WTC11 (cell line): ENCODE results near the gene SPATS2. TPM values are rescaled to one million over a fixed set of nuclear protein-coding genes. Genes with fewer than 3 reads are reported as not detected.

Experiments
- ATAC-seq: fragments of 200-7000 bp; cut with Tn5 transposase; 2 replicates; pipeline ENCODE4 v1.10.0; 2021; ENCODE audit warnings: mild to moderate bottlenecking, moderate library complexity
- CTCF ChIA-PET: fragments of 300-600 bp; sonication (Branson Sonifier 250); formaldehyde crosslinking; loops from one replicate; lab custom pipeline; 2021; ENCODE audit warnings: antibody characterized with exemption; lab: Charles Lee
- POLR2A ChIA-PET: fragments of 350-600 bp; sonication (Branson Sonifier 250); formaldehyde crosslinking; loops from one replicate; lab custom pipeline; 2021; ENCODE audit warnings: antibody characterized with exemption; lab: Charles Lee
- DNase-seq: peaks from one replicate; pipeline ENCODE4 v3.0.0; 2021; ENCODE audit warnings: low spot score
- H3K27ac Mint-ChIP-seq: 2 replicates; pipeline ENCODE4 v1.8.0; 2021; ENCODE audit warnings: mixed read lengths
- H3K27me3 Mint-ChIP-seq: 2 replicates; pipeline ENCODE4 v1.8.0; 2021; ENCODE audit warnings: low read depth, mild to moderate bottlenecking, moderate library complexity, mixed read lengths
- H3K36me3 Mint-ChIP-seq: 2 replicates; pipeline ENCODE4 v1.8.0; 2021; ENCODE audit warnings: mixed read lengths
- H3K4me1 Mint-ChIP-seq: 2 replicates; pipeline ENCODE4 v1.8.0; 2022; ENCODE audit warnings: mixed read lengths
- H3K4me3 Mint-ChIP-seq: 2 replicates; pipeline ENCODE4 v1.8.0; 2021; ENCODE audit warnings: mild to moderate bottlenecking, moderate library complexity, mixed read lengths
- H3K9me3 Mint-ChIP-seq: 2 replicates; pipeline ENCODE4 v1.8.0; 2021; ENCODE audit warnings: mixed read lengths
- AR ChIP-seq: fragments of 250-450 bp; sonication (Bioruptor Pico); IDR thresholded peaks from 2 replicates; pipeline ENCODE4 v1.9.0; 2021; ENCODE audit warnings: mild to moderate bottlenecking
- ATF2 ChIP-seq: sonication (generic); formaldehyde crosslinking; IDR thresholded peaks from 2 replicates; pipeline ENCODE4 v1.8.1; 2022; ENCODE audit warnings: low read depth, missing genetic modification reagents, borderline replicate concordance
- E2F5 ChIP-seq: sonication (generic); formaldehyde crosslinking; IDR thresholded peaks from 2 replicates; pipeline ENCODE4 v1.8.1; 2022; ENCODE audit warnings: mild to moderate bottlenecking, moderate library complexity, missing genetic modification reagents
- EMX1 ChIP-seq: fragments of 250-450 bp; sonication (Bioruptor Pico); IDR thresholded peaks from 2 replicates; pipeline ENCODE4 v1.8.0; 2021; ENCODE audit warnings: mild to moderate bottlenecking
- ETV6 ChIP-seq: sonication (generic); formaldehyde crosslinking; IDR thresholded peaks from 2 replicates; pipeline ENCODE4 v1.8.1; 2022; ENCODE audit warnings: mild to moderate bottlenecking, missing genetic modification reagents
- FOXJ3 ChIP-seq: sonication (generic); formaldehyde crosslinking; IDR thresholded peaks from 2 replicates; pipeline ENCODE4 v1.9.0; 2021; ENCODE audit warnings: missing genetic modification reagents, mild to moderate bottlenecking, borderline replicate concordance
- FOXP1 ChIP-seq: sonication (generic); formaldehyde crosslinking; IDR thresholded peaks from 2 replicates; pipeline ENCODE4 v1.8.0; 2022; ENCODE audit warnings: missing genetic modification reagents, mild to moderate bottlenecking, moderate library complexity, borderline replicate concordance
- GABPB1 ChIP-seq: sonication (generic); formaldehyde crosslinking; IDR thresholded peaks from 2 replicates; pipeline ENCODE4 v1.8.1; 2023; ENCODE audit warnings: mild to moderate bottlenecking, missing genetic modification reagents
- GRHL2 ChIP-seq: fragments of 250-450 bp; sonication (Bioruptor Pico); IDR thresholded peaks from 2 replicates; pipeline ENCODE4 v1.8.0; 2022; ENCODE audit warnings: mild to moderate bottlenecking, moderate library complexity; ENCODE audit not compliant: insufficient replicate concordance, severe bottlenecking
- HMGA2 ChIP-seq: fragments of 250-450 bp; sonication (Bioruptor Pico); IDR thresholded peaks from 2 replicates; pipeline ENCODE4 v1.4.0; 2021; ENCODE audit warnings: mild to moderate bottlenecking, moderate library complexity
- JAZF1 ChIP-seq: fragments of 250-450 bp; sonication (Bioruptor Pico); IDR thresholded peaks from 2 replicates; pipeline ENCODE4 v1.9.0; 2021; ENCODE audit warnings: moderate library complexity, mild to moderate bottlenecking, inconsistent platforms
- MXD4 ChIP-seq: fragments of 250-450 bp; sonication (Bioruptor Pico); IDR thresholded peaks from 2 replicates; pipeline ENCODE4 v1.8.0; 2021; ENCODE audit warnings: mild to moderate bottlenecking, moderate library complexity, borderline replicate concordance
- PRRX2 ChIP-seq: fragments of 250-450 bp; sonication (Bioruptor Pico); IDR thresholded peaks from 2 replicates; pipeline ENCODE4 v1.8.0; 2021; ENCODE audit warnings: mild to moderate bottlenecking
- SMAD3 ChIP-seq: sonication (generic); formaldehyde crosslinking; IDR thresholded peaks from 2 replicates; pipeline ENCODE4 v1.8.0; 2022; ENCODE audit warnings: missing genetic modification reagents, mild to moderate bottlenecking, borderline replicate concordance
- TEAD4 ChIP-seq: sonication (generic); formaldehyde crosslinking; IDR thresholded peaks from 2 replicates; pipeline ENCODE4 v1.8.0; 2022; ENCODE audit warnings: mild to moderate bottlenecking, missing genetic modification reagents
- ZNF121 ChIP-seq: sonication (generic); formaldehyde crosslinking; IDR thresholded peaks from 2 replicates; pipeline ENCODE4 v1.8.0; 2023; ENCODE audit warnings: missing genetic modification reagents
- ZNF138 ChIP-seq: sonication (generic); formaldehyde crosslinking; conservative IDR thresholded peaks from 2 replicates; pipeline ENCODE4 v1.8.1; 2022; ENCODE audit warnings: mild to moderate bottlenecking, moderate library complexity, missing genetic modification reagents
- ZNF317 ChIP-seq: sonication (generic); formaldehyde crosslinking; IDR thresholded peaks from 2 replicates; pipeline ENCODE4 v1.8.1; 2023; ENCODE audit warnings: low read depth, mild to moderate bottlenecking, moderate library complexity, missing genetic modification reagents, borderline replicate concordance
- ZNF396 ChIP-seq: fragments of 250-450 bp; sonication (Bioruptor Pico); IDR thresholded peaks from 2 replicates; pipeline ENCODE4 v1.8.0; 2021; ENCODE audit warnings: mild to moderate bottlenecking, moderate library complexity, borderline replicate concordance
- ZNF423 ChIP-seq: fragments of 250-450 bp; sonication (Bioruptor Pico); IDR thresholded peaks from 2 replicates; pipeline ENCODE4 v2.1.2; 2022; ENCODE audit warnings: mild to moderate bottlenecking, moderate library complexity
- total RNA-seq: library from RNA; stranded (reverse); gene quantifications from 3 replicates; pipeline ENCODE4 v1.2.3, GENCODE V29; 2021

The SPATS2 gene
- total RNA-seq, 1 experiment from 2014 or later = 25.9 TPM

GRCh38 chr12:49538510-49539403, 171.5 kb downstream of the SPATS2 start, which contains the start of gene KCNH3:
KCNH3 (plus strand) TSS chr12:49539030; CDS start chr12:49539417, 387 bp downstream.
- Mint-ChIP-seq H3K9me3 (no peaks in the 10 kb centered on the region), H3K4me1 (peaks cover 31% of the 10 kb centered on the region), H3K27me3 (peaks cover 92% of the 10 kb centered on the region), H3K4me3 (peak within 1 kb of the TSS; percentile 71), H3K27ac (no peak within 1 kb of the TSS), H3K36me3 (no peaks in the 10 kb centered on the region)
- DNase-seq = peak; percentile 75
- CTCF ChIA-PET = interaction anchor here (1.0 to 4.7 kb wide), 13 partner anchors 10 to 550 kb away, joined by 3 to 26 read pairs (median 6); partner anchors contain the start of genes PRPF40B and SPATS2
- POLR2A ChIA-PET = interaction anchor here (1.1 kb wide), 1 partner anchor 246 kb away, joined by 3 read pairs; no protein-coding TSS in a partner anchor
- TF ChIP-seq ZNF423 = 0 out of 2 replicates have a peak, but pooled peaks have one; percentile 16
- no peak for TF ChIP-seq ETV6
- ATAC-seq = peak; percentile 25

- CTCF ChIA-PET = interaction anchor here (0.8 to 4.7 kb wide), 13 partner anchors 9 to 551 kb away, joined by 3 to 26 read pairs (median 6); partner anchors contain the start of gene SPATS2
- ATAC-seq = no peak
- Mint-ChIP-seq H3K36me3 (no peaks in the 10 kb centered on the region), H3K9me3 (no peaks in the 10 kb centered on the region), H3K4me3 (peak overlapping the region; percentile 62), H3K27ac (no peak overlapping the region), H3K27me3 (peaks cover 95% of the 10 kb centered on the region), H3K4me1 (peaks cover 37% of the 10 kb centered on the region)
- POLR2A ChIA-PET = interaction anchor here (1.1 kb wide), 1 partner anchor 247 kb away, joined by 3 read pairs; no protein-coding TSS in a partner anchor
- DNase-seq = no peak
- TF ChIP-seq ATF2 (CRISPR knock-in tag) = no peak
Measured at GRCh38 chr12:49539406-49540228, 172.4 kb downstream of the SPATS2 start.

- H3K4me3 Mint-ChIP-seq = peak overlapping the region; percentile 33
- ChIA-PET CTCF (interaction anchor here (0.8 to 4.7 kb wide), 6 partner anchors 13 to 552 kb away, joined by 3 to 26 read pairs (median 3); no protein-coding TSS in a partner anchor), POLR2A (no interaction called here)
- H3K27me3 Mint-ChIP-seq = peaks cover 95% of the 10 kb centered on the region
- H3K36me3 Mint-ChIP-seq = no peaks in the 10 kb centered on the region
- H3K27ac Mint-ChIP-seq = no peak overlapping the region
- peaks cover 40% of the 10 kb centered on the region for H3K4me1 Mint-ChIP-seq
- DNase-seq (no peak), ATAC-seq (no peak; the same call in 1 of the 2 replicates)
- H3K9me3 Mint-ChIP-seq = no peaks in the 10 kb centered on the region
- TF ChIP-seq TEAD4 (CRISPR knock-in tag) (no peak), FOXP1 (CRISPR knock-in tag) (no peak), ETV6 (no peak), SMAD3 (CRISPR knock-in tag) (no peak), GRHL2 (CRISPR knock-in tag) (no peak), JAZF1 (CRISPR knock-in tag) (no peak), E2F5 (CRISPR knock-in tag) (no peak), FOXJ3 (CRISPR knock-in tag) (no peak), ZNF121 (no peak), ZNF138 (CRISPR knock-in tag) (no peak), ZNF396 (CRISPR knock-in tag) (no peak), EMX1 (CRISPR knock-in tag) (no peak), GABPB1 (CRISPR knock-in tag) (no peak), ZNF317 (CRISPR knock-in tag) (no peak), AR (CRISPR knock-in tag) (no peak), HMGA2 (CRISPR knock-in tag) (no peak), MXD4 (CRISPR knock-in tag) (no peak), PRRX2 (CRISPR knock-in tag) (no peak)
Measured at GRCh38 chr12:49540229-49541139, 173.2 kb downstream of the SPATS2 start.
